GM12892 (cell line): ENCODE results near the gene GSPT1.

Experiments used
- POLR2A ChIP-seq: IDR thresholded peaks from 2 replicates; pipeline ENCODE4 v1.6.1; 2011; ENCODE audit warnings: low read depth, low read length, control low read depth
- POLR2AphosphoS5 ChIP-seq: IDR thresholded peaks from 2 replicates; pipeline ENCODE4 v1.6.1; 2011; ENCODE audit warnings: low read depth, low read length, control low read depth

DNA sequence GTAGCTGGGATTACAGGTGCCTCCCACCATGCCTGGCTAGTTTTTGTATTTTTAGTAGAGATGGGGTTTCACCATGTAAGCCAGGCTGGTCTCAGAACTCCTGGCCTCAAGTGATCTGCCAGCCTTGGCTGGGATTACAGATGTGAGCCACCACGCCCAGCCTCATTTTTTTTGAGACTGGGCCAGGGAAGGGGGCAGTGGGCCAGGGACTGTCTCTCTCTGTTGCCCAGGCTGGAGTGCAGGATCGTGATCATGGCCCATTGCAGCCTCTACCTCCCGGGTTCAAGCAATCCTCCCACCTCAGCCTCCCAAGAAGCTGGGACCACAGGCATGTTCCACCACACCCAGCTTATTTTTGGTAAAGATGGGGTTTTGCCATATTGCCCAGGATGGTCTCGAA lies 80.4 kb downstream of the GSPT1 start:
- TF ChIP-seq POLR2A (no peak), POLR2AphosphoS5 (no peak)
